Measurements from ENCODE around the gene KHNYN.

Gene KHNYN

GRCh38 chr14:24416932-24417619 lies 12.7 kb upstream of the KHNYN start:
- H3K27me3 ChIP-seq (ENCODE audit: insufficient read depth, low read length, poor library complexity) = no peaks in the 10 kb centered on the region
- DNase-seq (no peak), ATAC-seq (ENCODE audit: insufficient read depth, low read depth) (no peak)
- no peaks in the 10 kb centered on the region for H3K36me3 ChIP-seq (ENCODE audit: insufficient read depth, low read length)
- no peak for TF ChIP-seq EZH2 (IDR thresholded peaks at IDR 0.05; ENCODE audit: borderline replicate concordance, low read depth, low read length, severe bottlenecking)
- no peak for TF ChIP-seq CTCF (IDR thresholded peaks at IDR 0.05; ENCODE audit: borderline replicate concordance, extremely low read depth, low read length, poor library complexity, severe bottlenecking)
- no peak overlapping the region for H3K4me3 ChIP-seq (ENCODE audit: low read depth in 1 of 2, low read length in 2 of 2)
- peaks cover 4% of the 10 kb centered on the region for H3K4me1 ChIP-seq (ENCODE audit: insufficient read depth, low read length)
- H3K27ac ChIP-seq (ENCODE audit: low read length) = no peak overlapping the region
- no peak overlapping the region for H3K4me2 ChIP-seq (ENCODE audit: insufficient read depth, low read length)
- no peaks in the 10 kb centered on the region for H3K79me2 ChIP-seq (ENCODE audit: insufficient read depth, low read length)
- no peaks in the 10 kb centered on the region for H3K9me3 ChIP-seq (ENCODE audit: insufficient read depth, low read length, severe bottlenecking)
- H2AFZ ChIP-seq (ENCODE audit: low read depth, low read length) = no peak overlapping the region
- no peak overlapping the region for H3K9ac ChIP-seq (ENCODE audit: low read depth, low read length)
- no peaks in the 10 kb centered on the region for H4K20me1 ChIP-seq (ENCODE audit: insufficient read depth, low read length)

DNA sequence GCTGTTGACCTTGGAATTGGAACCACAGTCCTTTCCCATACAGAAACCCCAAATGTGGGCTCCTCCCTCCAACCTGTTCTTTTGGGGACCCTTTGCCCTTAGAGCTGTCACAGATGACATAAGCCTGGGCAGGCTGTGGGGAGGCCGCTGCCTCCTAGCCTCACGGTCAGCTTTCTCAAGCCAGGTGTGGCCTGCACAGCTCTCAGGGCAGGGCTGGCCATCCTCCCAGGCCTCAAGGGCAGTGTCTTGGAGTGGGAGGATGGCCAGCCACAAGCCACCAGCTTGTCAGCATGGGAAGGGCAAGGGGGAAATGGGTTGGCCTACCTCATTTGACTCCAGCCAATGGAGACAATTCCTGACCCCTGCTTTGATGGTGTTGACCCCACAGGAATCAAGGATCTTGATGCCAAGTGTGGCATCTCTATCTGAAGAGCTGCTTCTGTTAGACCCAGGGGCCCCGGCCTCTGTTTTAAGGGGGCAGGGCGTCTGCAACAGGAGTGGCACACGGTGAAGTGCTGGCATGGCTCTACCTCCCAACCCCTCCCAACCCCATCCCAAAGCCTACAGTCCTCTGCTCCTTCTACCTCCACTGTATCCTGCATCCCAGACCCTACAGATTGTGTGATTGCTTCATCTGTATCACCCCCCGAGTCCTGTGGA lies 11.8 kb upstream of the KHNYN start:
- Histone ChIP-seq H3K9me3 (ENCODE audit: insufficient read depth, low read length, severe bottlenecking) (no peaks in the 10 kb centered on the region), H3K4me3 (ENCODE audit: low read depth in 1 of 2, low read length in 2 of 2) (no peak overlapping the region), H3K4me2 (ENCODE audit: insufficient read depth, low read length) (no peak overlapping the region), H3K79me2 (ENCODE audit: insufficient read depth, low read length) (no peaks in the 10 kb centered on the region), H2AFZ (ENCODE audit: low read depth, low read length) (no peak overlapping the region), H3K36me3 (ENCODE audit: insufficient read depth, low read length) (no peaks in the 10 kb centered on the region), H4K20me1 (ENCODE audit: insufficient read depth, low read length) (no peaks in the 10 kb centered on the region), H3K9ac (ENCODE audit: low read depth, low read length) (no peak overlapping the region), H3K27me3 (ENCODE audit: insufficient read depth, low read length, poor library complexity) (no peaks in the 10 kb centered on the region), H3K27ac (ENCODE audit: low read length) (no peak overlapping the region), H3K4me1 (ENCODE audit: insufficient read depth, low read length) (peaks cover 12% of the 10 kb centered on the region)
- ATAC-seq (ENCODE audit: insufficient read depth, low read depth) = no peak
- no peak for TF ChIP-seq CTCF (IDR thresholded peaks at IDR 0.05; ENCODE audit: borderline replicate concordance, extremely low read depth, low read length, poor library complexity, severe bottlenecking)
- TF ChIP-seq EZH2 (IDR thresholded peaks at IDR 0.05; ENCODE audit: borderline replicate concordance, low read depth, low read length, severe bottlenecking) = no peak
- DNase-seq = no peak

DNA sequence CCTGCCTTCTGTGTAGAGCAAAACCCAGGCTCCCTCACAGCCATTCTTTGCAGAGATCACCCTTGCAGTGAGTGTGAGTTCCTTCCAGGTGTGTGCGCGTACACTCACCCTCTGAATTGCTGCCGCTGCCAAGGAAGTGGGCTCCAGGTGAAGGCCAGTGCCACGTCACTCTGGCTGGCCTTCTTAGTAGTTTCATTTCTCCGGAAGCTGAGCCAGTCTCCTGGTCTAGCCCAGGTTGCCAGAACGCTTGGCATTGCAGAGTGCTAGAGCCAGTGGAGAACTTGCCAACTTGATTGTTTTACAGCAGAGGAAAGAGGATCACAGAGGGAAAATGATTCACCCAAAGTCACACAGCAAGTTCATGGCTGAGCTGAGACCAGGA lies 11.3 kb upstream of the KHNYN start:
- no peak for ATAC-seq (ENCODE audit: insufficient read depth, low read depth)
- no peak overlapping the region for H2AFZ ChIP-seq (ENCODE audit: low read depth, low read length)
- H3K4me3 ChIP-seq (ENCODE audit: low read depth in 1 of 2, low read length in 2 of 2) = no peak overlapping the region
- H3K27me3 ChIP-seq (ENCODE audit: insufficient read depth, low read length, poor library complexity) = peaks cover 4% of the 10 kb centered on the region
- no peaks in the 10 kb centered on the region for H3K36me3 ChIP-seq (ENCODE audit: insufficient read depth, low read length)
- H3K27ac ChIP-seq (ENCODE audit: low read length) = no peak overlapping the region
- no peak overlapping the region for H3K4me2 ChIP-seq (ENCODE audit: insufficient read depth, low read length)
- no peaks in the 10 kb centered on the region for H3K79me2 ChIP-seq (ENCODE audit: insufficient read depth, low read length)
- no peak for DNase-seq
- no peaks in the 10 kb centered on the region for H3K9me3 ChIP-seq (ENCODE audit: insufficient read depth, low read length, severe bottlenecking)
- peaks cover 18% of the 10 kb centered on the region for H3K4me1 ChIP-seq (ENCODE audit: insufficient read depth, low read length)
- no peak for TF ChIP-seq EZH2 (IDR thresholded peaks at IDR 0.05; ENCODE audit: borderline replicate concordance, low read depth, low read length, severe bottlenecking)
- H4K20me1 ChIP-seq (ENCODE audit: insufficient read depth, low read length) = no peaks in the 10 kb centered on the region
- H3K9ac ChIP-seq (ENCODE audit: low read depth, low read length) = no peak overlapping the region

- ATAC-seq (ENCODE audit: insufficient read depth, low read depth) = peak; percentile 97
- H3K9ac ChIP-seq (ENCODE audit: low read depth, low read length) = no peak overlapping the region
- H3K27me3 ChIP-seq (ENCODE audit: insufficient read depth, low read length, poor library complexity) = peaks cover 5% of the 10 kb centered on the region
- peaks cover 30% of the 10 kb centered on the region for H3K4me1 ChIP-seq (ENCODE audit: insufficient read depth, low read length)
- no peak overlapping the region for H3K27ac ChIP-seq (ENCODE audit: low read length)
- H3K4me2 ChIP-seq (ENCODE audit: insufficient read depth, low read length) = no peak overlapping the region; the same call in 1 of the 2 replicates
- H2AFZ ChIP-seq (ENCODE audit: low read depth, low read length) = no peak overlapping the region
- H3K4me3 ChIP-seq (ENCODE audit: low read depth in 1 of 2, low read length in 2 of 2) = no peak overlapping the region
- H3K9me3 ChIP-seq (ENCODE audit: insufficient read depth, low read length, severe bottlenecking) = no peaks in the 10 kb centered on the region
- peak; percentile 51 for DNase-seq
- H3K36me3 ChIP-seq (ENCODE audit: insufficient read depth, low read length) = no peaks in the 10 kb centered on the region
- no peaks in the 10 kb centered on the region for H3K79me2 ChIP-seq (ENCODE audit: insufficient read depth, low read length)
- TF ChIP-seq EZH2 (IDR thresholded peaks at IDR 0.05; ENCODE audit: borderline replicate concordance, low read depth, low read length, severe bottlenecking) (no peak), CTCF (IDR thresholded peaks at IDR 0.05; ENCODE audit: borderline replicate concordance, extremely low read depth, low read length, poor library complexity, severe bottlenecking) (no peak)
- no peaks in the 10 kb centered on the region for H4K20me1 ChIP-seq (ENCODE audit: insufficient read depth, low read length)
These were observed 7.5 kb upstream of the KHNYN start for GRCh38 chr14:24422261-24422660.
